Body of pancreas (tissue), 4 donors: Measurements from ENCODE around the gene UNC80. TPM values are rescaled to one million over a fixed set of nuclear protein-coding genes. Genes with fewer than 3 reads are reported as not detected.

ENCODE experiments used
- ATAC-seq: fragments of 150-250 bp; one replicate; pipeline ENCODE4 v1.9.1; 2016
- DNase-seq, 4 donors: peaks; one replicate each; pipeline ENCODE4 v3.0.0-alpha.2; 2019
- H3K27ac ChIP-seq, 4 donors: fragments of 200-600 bp; sonication (generic); 1 replicate in 3 of 4; 2 replicates in 1 of 4; pipeline versions ENCODE4 v1.5.1 to v1.6.1; 2016 to 2019; ENCODE audit warnings: mild to moderate bottlenecking in 1 of 4, mixed read lengths in 1 of 4, moderate library complexity in 1 of 4
- H3K27me3 ChIP-seq, 2 donors: fragments of 200-600 bp; sonication (generic); one replicate each; pipeline ENCODE4 v1.6.0; 2016; ENCODE audit warnings: mild to moderate bottlenecking in 1 of 2
- H3K36me3 ChIP-seq, 2 donors: fragments of 200-600 bp; sonication (generic); replicated peaks in 1 of 2; 2 replicates each; pipeline ENCODE4 v1.5.1; 2016; ENCODE audit warnings: low read depth in 2 of 2; ENCODE audit not compliant: insufficient read depth in 1 of 2
- H3K4me1 ChIP-seq: fragments of 200-600 bp; sonication (generic); one replicate; pipeline ENCODE4 v1.6.0; 2016
- H3K4me3 ChIP-seq, 2 donors: fragments of 200-600 bp; sonication (generic); 1 replicate in 1 of 2; 2 replicates in 1 of 2; pipeline ENCODE4 v1.5.1; 2016 to 2019
- H3K9me3 ChIP-seq, 3 donors: fragments of 200-600 bp; sonication (generic); 1 replicate in 2 of 3; 2 replicates in 1 of 3; pipeline ENCODE4 v1.5.1; 2016
- POLR2A ChIP-seq, 3 donors: fragments of 450-650 bp; IDR thresholded peaks; one replicate each; pipeline ENCODE4 v1.6.1; 2016; ENCODE audit warnings: antibody characterized with exemption in 3 of 3, mild to moderate bottlenecking in 2 of 3
- WGBS, 2 donors: methylation state at CpG; one replicate each; pipeline ENCODE4 v1.1.5; 2017; 5-methylcytosine and 5-hydroxymethylcytosine counted together
- intact Hi-C: fragments of 100-400 bp; cut with DNase I; formaldehyde crosslinking; loops from one replicate; pipeline ENCODE4 v1.15.1; 2023
- total RNA-seq, 2 donors: library from RNA; depleted of rRNA; stranded (reverse); fragments of >200 nt; gene quantifications; one replicate each; pipeline ENCODE4 v1.1.0, GENCODE V29; 2016
- TF ChIP-seq, protein P1 (sequence below), 7 experiments: fragments of 450-650 bp in 4 of 7; fragments of 200-600 bp in 3 of 7; sonication (generic) in 3 of 7; IDR thresholded peaks; one replicate each; pipeline ENCODE4 v1.5.1; 2016 to 2019; ENCODE audit warnings: antibody characterized with exemption in 7 of 7

The UNC80 gene
- total RNA-seq, 2 donors from 2014 or later: 1.8 to 4.0 TPM

DNA sequence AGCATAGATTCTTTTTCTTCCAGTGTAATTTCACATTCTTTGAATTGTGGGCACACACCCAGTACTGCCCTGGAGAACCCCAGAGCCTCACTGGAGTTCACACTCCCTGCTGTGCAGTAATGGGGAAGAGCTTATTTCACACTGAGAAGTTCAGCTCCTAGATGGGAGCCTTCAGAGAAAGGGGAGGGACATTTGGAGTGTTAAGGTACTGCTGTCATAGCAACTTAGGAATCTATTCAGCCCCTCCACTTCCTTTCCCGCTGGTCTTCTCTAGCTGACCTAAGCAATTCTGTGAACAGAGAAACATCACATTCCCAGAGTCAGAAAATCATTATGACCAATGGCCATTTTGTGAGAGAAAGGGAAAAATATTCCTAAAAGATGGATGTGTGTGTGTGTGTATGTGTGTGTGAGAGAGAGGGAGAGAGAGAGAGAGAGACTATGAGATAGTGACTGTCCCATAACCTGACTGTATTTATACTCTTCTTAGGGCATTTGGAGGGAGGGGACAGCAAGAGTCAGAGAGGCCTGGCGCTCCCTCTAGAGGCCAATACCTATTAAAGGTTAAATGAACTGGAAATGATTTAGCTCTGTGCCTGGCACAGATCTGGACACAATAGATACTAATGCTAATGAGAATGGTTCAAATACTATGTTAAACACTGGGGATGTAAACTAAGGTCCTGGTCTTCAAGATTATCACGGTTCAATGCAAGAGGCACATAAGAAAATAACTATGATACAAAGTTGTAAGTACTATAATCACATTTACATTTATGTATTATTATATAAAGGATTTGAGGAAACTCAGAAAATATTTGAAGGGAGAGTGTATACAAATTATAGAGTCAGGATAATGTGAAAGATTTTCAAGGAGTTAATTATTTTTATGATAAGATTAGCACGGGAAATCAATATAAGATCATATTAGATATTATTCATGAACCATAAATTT is 189.3 kb downstream of the UNC80 start:
- Histone ChIP-seq H3K36me3 (no peaks in the 10 kb centered on the region), H3K4me3 (no peak overlapping the region), H3K27me3 (no peaks in the 10 kb centered on the region), H3K27ac (no peak overlapping the region), H3K9me3 (no peaks in the 10 kb centered on the region), H3K4me1 (peaks cover 35% of the 10 kb centered on the region)
- 14 to 17% methylated on average over 4 of the region's 4 CpGs for WGBS, 2 donors
- no peak for TF ChIP-seq POLR2A (IDR thresholded peaks at IDR 0.05)
- TF ChIP-seq, protein P1, sequence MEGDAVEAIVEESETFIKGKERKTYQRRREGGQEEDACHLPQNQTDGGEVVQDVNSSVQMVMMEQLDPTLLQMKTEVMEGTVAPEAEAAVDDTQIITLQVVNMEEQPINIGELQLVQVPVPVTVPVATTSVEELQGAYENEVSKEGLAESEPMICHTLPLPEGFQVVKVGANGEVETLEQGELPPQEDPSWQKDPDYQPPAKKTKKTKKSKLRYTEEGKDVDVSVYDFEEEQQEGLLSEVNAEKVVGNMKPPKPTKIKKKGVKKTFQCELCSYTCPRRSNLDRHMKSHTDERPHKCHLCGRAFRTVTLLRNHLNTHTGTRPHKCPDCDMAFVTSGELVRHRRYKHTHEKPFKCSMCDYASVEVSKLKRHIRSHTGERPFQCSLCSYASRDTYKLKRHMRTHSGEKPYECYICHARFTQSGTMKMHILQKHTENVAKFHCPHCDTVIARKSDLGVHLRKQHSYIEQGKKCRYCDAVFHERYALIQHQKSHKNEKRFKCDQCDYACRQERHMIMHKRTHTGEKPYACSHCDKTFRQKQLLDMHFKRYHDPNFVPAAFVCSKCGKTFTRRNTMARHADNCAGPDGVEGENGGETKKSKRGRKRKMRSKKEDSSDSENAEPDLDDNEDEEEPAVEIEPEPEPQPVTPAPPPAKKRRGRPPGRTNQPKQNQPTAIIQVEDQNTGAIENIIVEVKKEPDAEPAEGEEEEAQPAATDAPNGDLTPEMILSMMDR (IDR thresholded peaks at IDR 0.05): peak; percentile 37 to 82 (median 67)
- DNase-seq (peak; percentile 60 to 75 (median 68)), ATAC-seq (peak; percentile 80)
- intact Hi-C loops: no loop called here

DNA sequence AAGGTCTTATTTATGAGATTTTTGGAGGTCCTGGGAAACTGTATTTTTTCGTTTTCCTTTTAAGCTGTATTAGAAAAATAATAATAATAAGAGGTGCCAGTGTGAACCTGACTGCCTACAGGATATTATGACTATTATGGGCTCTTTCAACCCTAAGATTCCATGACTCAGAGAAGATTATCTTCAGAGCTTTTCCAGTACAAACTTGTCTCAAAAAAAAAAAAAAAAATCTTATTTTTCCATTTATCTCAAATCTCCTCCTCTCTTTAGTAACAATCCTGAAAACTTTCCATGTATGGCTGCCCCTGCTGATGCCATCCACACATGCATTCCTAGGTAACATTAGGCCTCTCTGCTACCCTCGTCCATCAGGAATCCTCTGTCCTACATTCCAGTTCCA is 194.1 kb downstream of the UNC80 start:
- H3K4me1 ChIP-seq: peaks cover 3% of the 10 kb centered on the region
- no peak overlapping the region for H3K27ac ChIP-seq
- 71 to 74% methylated on average over 2 of the region's 2 CpGs for WGBS, 2 donors
- H3K4me3 ChIP-seq: no peak overlapping the region
- intact Hi-C loops: no loop called here
- TF ChIP-seq POLR2A (IDR thresholded peaks at IDR 0.05): no peak
- TF ChIP-seq, protein P1 (IDR thresholded peaks at IDR 0.05): no peak
- no peaks in the 10 kb centered on the region for H3K27me3 ChIP-seq
- DNase-seq: no peak
- no peak for ATAC-seq
- no peaks in the 10 kb centered on the region for H3K9me3 ChIP-seq
- no peaks in the 10 kb centered on the region for H3K36me3 ChIP-seq

DNA sequence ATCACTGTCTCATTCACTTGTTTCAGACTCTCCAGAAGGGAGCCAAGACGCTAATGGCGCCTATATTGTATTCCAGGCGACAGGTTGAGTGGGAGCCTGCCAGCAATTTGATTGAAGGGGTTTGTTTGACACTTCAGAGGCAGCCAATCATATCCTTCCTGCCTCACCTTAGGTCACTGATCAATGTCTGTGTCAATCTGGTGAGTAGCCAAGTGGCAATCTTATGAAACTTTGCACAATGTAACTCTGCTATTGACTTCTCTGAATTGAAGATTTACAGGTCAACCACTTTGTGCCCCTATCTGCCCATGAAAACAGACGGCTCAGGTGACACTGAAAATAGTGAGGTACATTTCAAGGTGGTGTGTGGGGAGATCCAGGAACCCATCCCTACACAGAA is 198.1 kb downstream of the UNC80 start:
- H3K4me1 ChIP-seq: no peaks in the 10 kb centered on the region
- no peaks in the 10 kb centered on the region for H3K9me3 ChIP-seq
- no peak overlapping the region for H3K4me3 ChIP-seq
- intact Hi-C loops: no loop called here
- TF ChIP-seq, protein P1 (IDR thresholded peaks at IDR 0.05): no peak
- no peak for TF ChIP-seq POLR2A (IDR thresholded peaks at IDR 0.05)
- no peak for ATAC-seq
- no peak overlapping the region for H3K27ac ChIP-seq
- H3K27me3 ChIP-seq: no peaks in the 10 kb centered on the region
- no peaks in the 10 kb centered on the region for H3K36me3 ChIP-seq
- 69 to 80% methylated on average over 4 of the region's 4 CpGs for WGBS, 2 donors
- DNase-seq: no peak

DNA sequence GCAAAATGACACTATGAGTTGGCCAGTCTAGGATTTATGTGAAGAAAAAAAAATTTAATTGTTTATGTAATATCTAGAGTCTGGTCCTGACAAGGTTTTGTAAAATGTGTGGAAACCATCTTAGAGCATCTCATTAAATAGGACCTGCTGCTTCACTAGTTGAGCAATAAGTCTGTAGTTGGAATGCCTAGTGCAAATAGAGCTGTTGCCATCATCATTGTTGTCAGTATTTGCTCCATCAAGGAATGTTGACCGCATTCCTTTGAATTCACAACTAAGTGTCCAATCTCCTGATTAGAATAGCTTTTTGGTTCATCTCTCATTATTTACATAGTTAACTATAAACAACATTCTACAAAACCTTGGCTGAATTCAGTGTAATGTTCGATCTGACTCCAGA is 198.6 kb downstream of the UNC80 start:
- Histone ChIP-seq H3K36me3 (no peaks in the 10 kb centered on the region), H3K27ac (no peak overlapping the region), H3K27me3 (no peaks in the 10 kb centered on the region), H3K4me1 (no peaks in the 10 kb centered on the region), H3K9me3 (no peaks in the 10 kb centered on the region), H3K4me3 (no peak overlapping the region)
- WGBS, 2 donors: 79 to 88% methylated on average over 2 of the region's 2 CpGs
- DNase-seq (no peak), ATAC-seq (no peak)
- intact Hi-C loops: no loop called here
- TF ChIP-seq POLR2A (IDR thresholded peaks at IDR 0.05): no peak
- TF ChIP-seq, protein P1 (IDR thresholded peaks at IDR 0.05): no peak
